Hepatocyte (in vitro differentiated cells): ENCODE data around the gene RPL10. TPM values are rescaled to one million over a fixed set of nuclear protein-coding genes. Genes with fewer than 3 reads are reported as not detected.
"Not testable (repeated sequence)": the region's sequence is repeated elsewhere in the genome, so short reads cannot be mapped to it uniquely, and the experiment has no call there.

Experiments used
- DNase-seq: peaks from one replicate; pipeline ENCODE4 v3.0.0-alpha.2; 2016; ENCODE audit warnings: low spot score
- H2AFZ ChIP-seq: fragments of 200-600 bp; sonication (generic); 2 replicates; pipeline ENCODE4 v1.6.0; 2016; ENCODE audit warnings: antibody characterized with exemption, mild to moderate bottlenecking
- H3K27ac ChIP-seq: fragments of 200-600 bp; sonication (generic); 2 replicates; pipeline ENCODE4 v1.5.1; 2016; ENCODE audit warnings: mild to moderate bottlenecking
- H3K27me3 ChIP-seq: fragments of 200-600 bp; sonication (generic); 2 replicates; pipeline ENCODE4 v1.6.1; 2016
- H3K36me3 ChIP-seq: fragments of 200-600 bp; sonication (generic); replicated peaks from 2 replicates; pipeline ENCODE4 v1.5.1; 2016; ENCODE audit warnings: low read depth; ENCODE audit not compliant: insufficient read depth
- H3K4me1 ChIP-seq: fragments of 200-600 bp; sonication (generic); 2 replicates; pipeline ENCODE4 v1.5.1; 2016; ENCODE audit warnings: mild to moderate bottlenecking, moderate library complexity; ENCODE audit not compliant: insufficient read depth
- H3K4me2 ChIP-seq: fragments of 200-600 bp; sonication (generic); 2 replicates; pipeline ENCODE4 v1.6.0; 2016
- H3K4me3 ChIP-seq: fragments of 200-600 bp; sonication (generic); 2 replicates; pipeline ENCODE4 v1.5.1; 2016; ENCODE audit warnings: mild to moderate bottlenecking
- H3K79me2 ChIP-seq: fragments of 200-600 bp; sonication (generic); 2 replicates; pipeline ENCODE4 v1.6.0; 2017; ENCODE audit warnings: mild to moderate bottlenecking
- H3K9me2 ChIP-seq: fragments of 200-600 bp; sonication (generic); replicated peaks from 2 replicates; pipeline ENCODE4 v1.6.0; 2017; ENCODE audit warnings: mild to moderate bottlenecking; ENCODE audit not compliant: insufficient read depth
- H3K9me3 ChIP-seq: fragments of 200-600 bp; sonication (generic); 2 replicates; pipeline ENCODE4 v1.5.1; 2016; ENCODE audit warnings: low read depth, mild to moderate bottlenecking
- H4K20me1 ChIP-seq: fragments of 200-600 bp; sonication (generic); 2 replicates; pipeline ENCODE4 v1.6.0; 2016; ENCODE audit warnings: mild to moderate bottlenecking; ENCODE audit not compliant: insufficient read depth, poor library complexity, severe bottlenecking
- EZH2 ChIP-seq: fragments of 200-600 bp; sonication (generic); IDR thresholded peaks from 2 replicates; pipeline ENCODE4 v1.6.1; 2016; ENCODE audit warnings: antibody characterized with exemption, mild to moderate bottlenecking, borderline replicate concordance
- EZH2phosphoT487 ChIP-seq: fragments of 200-600 bp; sonication (generic); IDR thresholded peaks from one replicate; pipeline ENCODE4 v1.6.1; 2018; ENCODE audit warnings: antibody characterized with exemption, mild to moderate bottlenecking, low read depth, moderate library complexity; ENCODE audit not compliant: unreplicated experiment, severe bottlenecking
- WGBS: methylation state at CpG from one replicate; pipeline ENCODE4 v1.1.6; 2016; ENCODE audit warnings: low lambda C conversion rate; ENCODE audit errors: missing lambda C conversion rate; 5-methylcytosine and 5-hydroxymethylcytosine counted together
- polyA plus RNA-seq: library from polyadenylated mRNA; unstranded; fragments of >200 nt; fragmentation: Nextera tagmentation; extraction: Ambion mirVana; gene quantifications from 2 replicates; pipeline ENCODE4 v1.2.1, GENCODE V29; 2016
- total RNA-seq: library from RNA; depleted of rRNA; stranded (reverse); fragments of >200 nt; gene quantifications from 2 replicates; pipeline ENCODE4 v1.2.3, GENCODE V29; 2014
- TF ChIP-seq, protein P1 (sequence below): fragments of 200-600 bp; sonication (generic); IDR thresholded peaks from 2 replicates; pipeline ENCODE4 v1.5.1; 2016; ENCODE audit warnings: antibody characterized with exemption, mild to moderate bottlenecking; ENCODE audit not compliant: poor library complexity

Gene RPL10
- total and polyA plus RNA-seq, 2 experiments from 2014 or later: 1,206 to 4,460 TPM

- WGBS: 79% methylated on average over 11 of the region's 11 CpGs
- Histone ChIP-seq H3K27ac (no peak overlapping the region), H3K79me2 (peaks cover 16% of the 10 kb centered on the region), H3K36me3 (no peaks in the 10 kb centered on the region), H3K9me2 (no peaks in the 10 kb centered on the region), H3K9me3 (no peaks in the 10 kb centered on the region), H3K27me3 (no peaks in the 10 kb centered on the region), H3K4me3 (no peak overlapping the region), H2AFZ (no peak overlapping the region), H3K4me1 (peaks cover 6% of the 10 kb centered on the region), H4K20me1 (peaks cover 5% of the 10 kb centered on the region), H3K4me2 (no peak overlapping the region)
- no peak for TF ChIP-seq EZH2phosphoT487
- TF ChIP-seq, protein P1, sequence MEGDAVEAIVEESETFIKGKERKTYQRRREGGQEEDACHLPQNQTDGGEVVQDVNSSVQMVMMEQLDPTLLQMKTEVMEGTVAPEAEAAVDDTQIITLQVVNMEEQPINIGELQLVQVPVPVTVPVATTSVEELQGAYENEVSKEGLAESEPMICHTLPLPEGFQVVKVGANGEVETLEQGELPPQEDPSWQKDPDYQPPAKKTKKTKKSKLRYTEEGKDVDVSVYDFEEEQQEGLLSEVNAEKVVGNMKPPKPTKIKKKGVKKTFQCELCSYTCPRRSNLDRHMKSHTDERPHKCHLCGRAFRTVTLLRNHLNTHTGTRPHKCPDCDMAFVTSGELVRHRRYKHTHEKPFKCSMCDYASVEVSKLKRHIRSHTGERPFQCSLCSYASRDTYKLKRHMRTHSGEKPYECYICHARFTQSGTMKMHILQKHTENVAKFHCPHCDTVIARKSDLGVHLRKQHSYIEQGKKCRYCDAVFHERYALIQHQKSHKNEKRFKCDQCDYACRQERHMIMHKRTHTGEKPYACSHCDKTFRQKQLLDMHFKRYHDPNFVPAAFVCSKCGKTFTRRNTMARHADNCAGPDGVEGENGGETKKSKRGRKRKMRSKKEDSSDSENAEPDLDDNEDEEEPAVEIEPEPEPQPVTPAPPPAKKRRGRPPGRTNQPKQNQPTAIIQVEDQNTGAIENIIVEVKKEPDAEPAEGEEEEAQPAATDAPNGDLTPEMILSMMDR: no peak
- TF ChIP-seq EZH2: no peak
- no peak for DNase-seq
Measured at GRCh38 chrX:154382483-154383069, 15.6 kb upstream of the RPL10 start.

GRCh38 chrX:154383359-154384283 is 14.6 kb upstream of the RPL10 start:
- Histone ChIP-seq H3K27me3 (no peaks in the 10 kb centered on the region), H3K9me2 (no peaks in the 10 kb centered on the region), H3K4me3 (no peak overlapping the region), H3K4me2 (no peak overlapping the region), H3K79me2 (peaks cover 16% of the 10 kb centered on the region), H3K4me1 (peaks cover 3% of the 10 kb centered on the region), H4K20me1 (peaks cover 5% of the 10 kb centered on the region), H3K27ac (no peak overlapping the region), H2AFZ (no peak overlapping the region), H3K36me3 (no peaks in the 10 kb centered on the region), H3K9me3 (no peaks in the 10 kb centered on the region)
- no peak for DNase-seq
- WGBS: 78% methylated on average over 14 of the region's 14 CpGs
- TF ChIP-seq EZH2: no peak
- TF ChIP-seq, protein P1: no peak
- TF ChIP-seq EZH2phosphoT487: no peak

DNA sequence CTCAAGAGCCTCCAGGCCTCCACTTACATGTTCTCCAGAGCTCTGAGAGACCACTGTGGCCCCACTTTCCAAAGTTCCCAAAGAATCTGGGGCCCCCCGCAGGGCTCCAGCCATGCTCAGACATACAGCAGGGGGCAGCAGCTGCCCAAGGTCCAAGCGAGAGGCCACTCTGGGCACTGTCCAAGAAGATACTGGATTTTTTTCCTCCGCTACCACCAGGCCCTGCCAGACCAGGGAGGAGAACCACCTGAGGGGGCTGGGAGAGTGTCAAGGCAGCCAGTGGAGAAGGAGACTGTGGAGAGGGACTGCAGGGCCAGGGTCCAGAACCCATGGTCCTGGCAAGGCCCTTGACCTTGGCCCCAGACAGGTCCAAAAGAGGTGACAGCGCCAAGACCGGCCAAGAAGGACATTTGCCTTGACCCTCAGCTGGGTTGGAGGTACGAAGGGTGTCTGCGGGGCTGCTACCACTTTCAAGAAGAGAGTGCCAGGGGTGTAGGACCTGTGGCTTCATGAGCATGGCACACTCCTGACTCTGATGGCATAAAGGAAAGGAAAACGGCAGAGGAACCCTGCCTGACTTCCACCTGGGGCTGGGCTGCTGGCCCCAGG is 13.8 kb upstream of the RPL10 start:
- H3K27ac ChIP-seq: no peak overlapping the region
- peaks cover 5% of the 10 kb centered on the region for H4K20me1 ChIP-seq
- H3K4me3 ChIP-seq: no peak overlapping the region
- no peaks in the 10 kb centered on the region for H3K27me3 ChIP-seq
- no peak overlapping the region for H2AFZ ChIP-seq
- WGBS: 82% methylated on average over 8 of the region's 8 CpGs
- peaks cover 3% of the 10 kb centered on the region for H3K4me1 ChIP-seq
- H3K4me2 ChIP-seq: no peak overlapping the region
- H3K36me3 ChIP-seq: no peaks in the 10 kb centered on the region
- TF ChIP-seq EZH2phosphoT487 (no peak), EZH2 (no peak)
- TF ChIP-seq, protein P1: peak; percentile 32
- H3K9me3 ChIP-seq: no peaks in the 10 kb centered on the region
- no peaks in the 10 kb centered on the region for H3K9me2 ChIP-seq
- no peak for DNase-seq
- H3K79me2 ChIP-seq: peaks cover 15% of the 10 kb centered on the region

DNA sequence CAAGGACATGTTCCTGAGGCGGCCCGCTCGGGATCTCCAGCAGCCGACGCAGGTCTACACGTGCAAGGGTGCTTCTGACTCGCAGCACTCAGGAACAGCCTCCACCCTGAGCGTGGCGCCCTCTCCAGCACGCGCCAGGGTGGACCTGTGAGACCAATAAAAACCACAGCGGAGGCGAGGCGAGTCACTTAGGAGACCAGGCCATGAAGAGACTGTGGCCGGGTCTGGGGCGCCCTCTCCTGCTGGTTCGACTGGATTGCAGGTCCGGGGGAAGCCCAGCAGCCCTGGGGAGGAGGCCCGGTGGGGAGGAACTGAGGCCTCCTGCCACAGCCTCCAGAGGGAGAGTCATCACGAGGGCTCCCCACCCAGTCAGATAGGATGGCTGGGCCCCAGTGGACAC is 10.1 kb upstream of the RPL10 start:
- not testable (repeated sequence) for H4K20me1 ChIP-seq, DNase-seq, H2AFZ ChIP-seq, H3K9me3 ChIP-seq, H3K27me3 ChIP-seq, H3K4me2 ChIP-seq, H3K4me1 ChIP-seq, H3K9me2 ChIP-seq, H3K36me3 ChIP-seq, H3K79me2 ChIP-seq, H3K4me3 ChIP-seq, H3K27ac ChIP-seq
- WGBS: no CpG with 5 or more reads among the region's 20 CpGs

- not testable (repeated sequence) for DNase-seq, H2AFZ ChIP-seq, H4K20me1 ChIP-seq, H3K27me3 ChIP-seq, H3K4me2 ChIP-seq, H3K4me1 ChIP-seq, H3K36me3 ChIP-seq, H3K79me2 ChIP-seq, H3K4me3 ChIP-seq, H3K27ac ChIP-seq, H3K9me3 ChIP-seq, H3K9me2 ChIP-seq
- no CpG with 5 or more reads among the region's 16 CpGs for WGBS
Measured at GRCh38 chrX:154388649-154389048, 9.5 kb upstream of the RPL10 start.
